ENCODE results near the gene KLHDC10. TPM values are rescaled to one million over a fixed set of nuclear protein-coding genes. Genes with fewer than 3 reads are reported as not detected.

The KLHDC10 gene
- total and polyA plus RNA-seq, 2 of the 13 experiments (the other 11 are each of a cell fraction or from before 2014, with no cell fraction given) = 11.9 to 21.6 TPM

DNA sequence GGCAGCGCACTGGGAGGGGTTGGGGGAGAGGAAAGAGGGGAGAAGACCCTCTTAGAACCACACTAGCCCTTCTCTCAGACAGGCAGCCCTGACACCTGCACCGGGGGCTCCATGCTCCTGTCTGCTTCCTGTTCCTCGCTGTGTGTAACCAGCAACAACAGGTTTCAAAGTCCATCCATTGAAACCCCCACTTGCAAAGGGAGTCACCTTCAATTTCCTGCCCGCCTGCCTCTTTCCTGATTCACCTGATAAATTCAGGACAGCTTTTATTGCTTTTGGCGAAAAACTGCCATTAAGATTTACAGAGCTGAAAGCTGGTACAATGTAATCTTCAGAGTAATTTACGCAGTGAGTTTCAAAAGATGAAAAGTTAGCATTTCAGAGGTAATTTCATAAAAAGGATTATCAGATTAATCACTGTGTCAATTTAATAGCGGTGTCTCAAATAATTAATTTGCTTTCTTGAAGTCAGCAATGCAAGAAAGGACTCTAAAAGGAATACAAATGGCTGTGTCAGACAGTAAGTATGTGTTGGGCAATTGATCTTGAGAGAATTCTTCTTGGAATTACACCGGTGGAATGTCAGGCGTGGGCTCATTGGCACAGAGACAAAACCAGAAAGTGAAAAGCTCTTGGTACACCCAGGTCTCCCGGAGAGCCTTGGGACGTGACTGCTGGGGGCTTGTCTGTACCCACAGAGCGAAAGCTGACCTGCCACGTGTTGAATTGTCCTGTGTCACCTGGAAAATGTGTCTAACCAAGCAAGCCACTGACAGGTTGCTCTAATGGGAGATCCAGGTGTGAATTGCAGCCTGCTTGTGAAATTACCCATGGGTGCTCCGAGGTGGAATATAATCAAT lies 74.2 kb downstream of the KLHDC10 start (continued):
- TF ChIP-seq, protein P1, sequence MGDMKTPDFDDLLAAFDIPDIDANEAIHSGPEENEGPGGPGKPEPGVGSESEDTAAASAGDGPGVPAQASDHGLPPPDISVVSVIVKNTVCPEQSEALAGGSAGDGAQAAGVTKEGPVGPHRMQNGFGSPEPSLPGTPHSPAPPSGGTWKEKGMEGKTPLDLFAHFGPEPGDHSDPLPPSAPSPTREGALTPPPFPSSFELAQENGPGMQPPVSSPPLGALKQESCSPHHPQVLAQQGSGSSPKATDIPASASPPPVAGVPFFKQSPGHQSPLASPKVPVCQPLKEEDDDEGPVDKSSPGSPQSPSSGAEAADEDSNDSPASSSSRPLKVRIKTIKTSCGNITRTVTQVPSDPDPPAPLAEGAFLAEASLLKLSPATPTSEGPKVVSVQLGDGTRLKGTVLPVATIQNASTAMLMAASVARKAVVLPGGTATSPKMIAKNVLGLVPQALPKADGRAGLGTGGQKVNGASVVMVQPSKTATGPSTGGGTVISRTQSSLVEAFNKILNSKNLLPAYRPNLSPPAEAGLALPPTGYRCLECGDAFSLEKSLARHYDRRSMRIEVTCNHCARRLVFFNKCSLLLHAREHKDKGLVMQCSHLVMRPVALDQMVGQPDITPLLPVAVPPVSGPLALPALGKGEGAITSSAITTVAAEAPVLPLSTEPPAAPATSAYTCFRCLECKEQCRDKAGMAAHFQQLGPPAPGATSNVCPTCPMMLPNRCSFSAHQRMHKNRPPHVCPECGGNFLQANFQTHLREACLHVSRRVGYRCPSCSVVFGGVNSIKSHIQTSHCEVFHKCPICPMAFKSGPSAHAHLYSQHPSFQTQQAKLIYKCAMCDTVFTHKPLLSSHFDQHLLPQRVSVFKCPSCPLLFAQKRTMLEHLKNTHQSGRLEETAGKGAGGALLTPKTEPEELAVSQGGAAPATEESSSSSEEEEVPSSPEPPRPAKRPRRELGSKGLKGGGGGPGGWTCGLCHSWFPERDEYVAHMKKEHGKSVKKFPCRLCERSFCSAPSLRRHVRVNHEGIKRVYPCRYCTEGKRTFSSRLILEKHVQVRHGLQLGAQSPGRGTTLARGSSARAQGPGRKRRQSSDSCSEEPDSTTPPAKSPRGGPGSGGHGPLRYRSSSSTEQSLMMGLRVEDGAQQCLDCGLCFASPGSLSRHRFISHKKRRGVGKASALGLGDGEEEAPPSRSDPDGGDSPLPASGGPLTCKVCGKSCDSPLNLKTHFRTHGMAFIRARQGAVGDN (CRISPR knock-in tag; IDR thresholded peaks at IDR 0.05) = peak; percentile 43
- TF ChIP-seq HNF4A (CRISPR knock-in tag; IDR thresholded peaks at IDR 0.05) (peak; percentile 79), HDAC1 (CRISPR knock-in tag; IDR thresholded peaks at IDR 0.05) (0 out of 2 replicates have a peak, but pooled peaks have one; percentile 28), SPEN (CRISPR knock-in tag; IDR thresholded peaks at IDR 0.05; ENCODE audit: low read depth) (peak; percentile 13; the same call in 1 of the 2 replicates), GATAD2A (CRISPR knock-in tag; IDR thresholded peaks at IDR 0.05) (peak; percentile 53), PCBP2 (optimal IDR thresholded peaks at IDR 0.05; ENCODE audit: low read depth, low read length, poor library complexity, severe bottlenecking) (no peak), ZNF556 (CRISPR knock-in tag; IDR thresholded peaks at IDR 0.05; ENCODE audit: borderline replicate concordance) (no peak), ERF (CRISPR knock-in tag; IDR thresholded peaks at IDR 0.05) (no peak), GABPA (IDR thresholded peaks at IDR 0.05; ENCODE audit: low read depth, low read length) (no peak), GABPA (CRISPR knock-in tag; IDR thresholded peaks at IDR 0.05; ENCODE audit: low read depth) (peak; percentile 59), ZC3H4 (CRISPR knock-in tag; IDR thresholded peaks at IDR 0.05; ENCODE audit: borderline replicate concordance) (no peak), FOXO1 (CRISPR knock-in tag; IDR thresholded peaks at IDR 0.05) (peak; percentile 10; the same call in 1 of the 2 replicates), ZSCAN20 (CRISPR knock-in tag; IDR thresholded peaks at IDR 0.05; ENCODE audit: borderline replicate concordance) (no peak), ETV5 (CRISPR knock-in tag; IDR thresholded peaks at IDR 0.05; ENCODE audit: borderline replicate concordance) (peak; percentile 78), SOX6 (IDR thresholded peaks at IDR 0.05) (no peak), SOX6 (CRISPR knock-in tag; IDR thresholded peaks at IDR 0.05) (peak; percentile 24; the same call in 1 of the 2 replicates), FOXA3 (CRISPR knock-in tag; IDR thresholded peaks at IDR 0.05) (0 out of 2 replicates have a peak, but pooled peaks have one; percentile 22), NCOR1 (IDR thresholded peaks at IDR 0.05; ENCODE audit: borderline replicate concordance, low read length) (0 out of 2 replicates have a peak, but pooled peaks have one; percentile 39), ZFY (CRISPR knock-in tag; IDR thresholded peaks at IDR 0.05) (no peak), SOX13 (IDR thresholded peaks at IDR 0.05) (no peak), SOX13 (CRISPR knock-in tag; conservative IDR thresholded peaks at IDR 0.05 in 1 of 2, IDR thresholded peaks at IDR 0.05 in 1 of 2) (peak in 1 of 2 experiments; percentile 16; a peak in 1 of 4 replicates), SMARCE1 (IDR thresholded peaks at IDR 0.05; ENCODE audit: borderline replicate concordance) (no peak)
- TF ChIP-seq, protein P2, sequence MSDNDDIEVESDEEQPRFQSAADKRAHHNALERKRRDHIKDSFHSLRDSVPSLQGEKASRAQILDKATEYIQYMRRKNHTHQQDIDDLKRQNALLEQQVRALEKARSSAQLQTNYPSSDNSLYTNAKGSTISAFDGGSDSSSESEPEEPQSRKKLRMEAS (IDR thresholded peaks at IDR 0.05) = peak; percentile 31; the same call in 1 of the 2 replicates
- TF ChIP-seq, protein P3, sequence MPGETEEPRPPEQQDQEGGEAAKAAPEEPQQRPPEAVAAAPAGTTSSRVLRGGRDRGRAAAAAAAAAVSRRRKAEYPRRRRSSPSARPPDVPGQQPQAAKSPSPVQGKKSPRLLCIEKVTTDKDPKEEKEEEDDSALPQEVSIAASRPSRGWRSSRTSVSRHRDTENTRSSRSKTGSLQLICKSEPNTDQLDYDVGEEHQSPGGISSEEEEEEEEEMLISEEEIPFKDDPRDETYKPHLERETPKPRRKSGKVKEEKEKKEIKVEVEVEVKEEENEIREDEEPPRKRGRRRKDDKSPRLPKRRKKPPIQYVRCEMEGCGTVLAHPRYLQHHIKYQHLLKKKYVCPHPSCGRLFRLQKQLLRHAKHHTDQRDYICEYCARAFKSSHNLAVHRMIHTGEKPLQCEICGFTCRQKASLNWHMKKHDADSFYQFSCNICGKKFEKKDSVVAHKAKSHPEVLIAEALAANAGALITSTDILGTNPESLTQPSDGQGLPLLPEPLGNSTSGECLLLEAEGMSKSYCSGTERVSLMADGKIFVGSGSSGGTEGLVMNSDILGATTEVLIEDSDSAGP (CRISPR knock-in tag; IDR thresholded peaks at IDR 0.05; ENCODE audit: borderline replicate concordance) = no peak
